ENCODE measurements around the gene CAPN14.

The CAPN14 gene

GRCh38 chr2:31161637-31162036 lies 55.7 kb downstream of the CAPN14 start:
- no peaks in the 10 kb centered on the region for H3K36me3 Mint-ChIP-seq (ENCODE audit: low read depth)
- no peak overlapping the region for H3K27ac Mint-ChIP-seq
- H3K9me3 Mint-ChIP-seq, result no peaks in the 10 kb centered on the region
- H3K4me3 Mint-ChIP-seq, result no peak overlapping the region
- H3K27me3 Mint-ChIP-seq (ENCODE audit: low read depth), result peaks cover 20% of the 10 kb centered on the region
- TF ChIP-seq CTCF (IDR thresholded peaks at IDR 0.05; ENCODE audit: unreplicated experiment in 3 of 3), result no peak
- H3K4me1 Mint-ChIP-seq, result no peaks in the 10 kb centered on the region

GRCh38 chr2:31151501-31151900 lies 65.8 kb downstream of the CAPN14 start:
- no peak overlapping the region for H3K27ac Mint-ChIP-seq
- H3K36me3 Mint-ChIP-seq (ENCODE audit: low read depth), result no peaks in the 10 kb centered on the region
- H3K9me3 Mint-ChIP-seq, result peaks cover 2% of the 10 kb centered on the region
- H3K4me3 Mint-ChIP-seq, result no peak overlapping the region
- H3K4me1 Mint-ChIP-seq, result no peaks in the 10 kb centered on the region
- peaks cover 29% of the 10 kb centered on the region for H3K27me3 Mint-ChIP-seq (ENCODE audit: low read depth)
- TF ChIP-seq CTCF (IDR thresholded peaks at IDR 0.05; ENCODE audit: unreplicated experiment in 3 of 3), result no peak

GRCh38 chr2:31150120-31150670 lies 67.1 kb downstream of the CAPN14 start:
- Mint-ChIP-seq H3K4me1 (no peaks in the 10 kb centered on the region), H3K27me3 (ENCODE audit: low read depth) (peaks cover 24% of the 10 kb centered on the region), H3K4me3 (no peak overlapping the region), H3K27ac (no peak overlapping the region), H3K36me3 (ENCODE audit: low read depth) (no peaks in the 10 kb centered on the region), H3K9me3 (no peaks in the 10 kb centered on the region)
- TF ChIP-seq CTCF (IDR thresholded peaks at IDR 0.05; ENCODE audit: unreplicated experiment in 3 of 3), result no peak

- Mint-ChIP-seq H3K27ac (no peak overlapping the region), H3K4me3 (no peak overlapping the region), H3K9me3 (no peaks in the 10 kb centered on the region), H3K4me1 (no peaks in the 10 kb centered on the region), H3K36me3 (ENCODE audit: low read depth) (no peaks in the 10 kb centered on the region), H3K27me3 (ENCODE audit: low read depth) (peaks cover 34% of the 10 kb centered on the region)
- TF ChIP-seq CTCF (IDR thresholded peaks at IDR 0.05; ENCODE audit: unreplicated experiment in 3 of 3), result no peak
Measured at GRCh38 chr2:31148514-31148913, 68.8 kb downstream of the CAPN14 start.

- H3K36me3 Mint-ChIP-seq (ENCODE audit: low read depth), result no peaks in the 10 kb centered on the region
- H3K4me3 Mint-ChIP-seq, result no peak overlapping the region
- H3K27ac Mint-ChIP-seq, result no peak overlapping the region
- no peak for TF ChIP-seq CTCF (IDR thresholded peaks at IDR 0.05; ENCODE audit: unreplicated experiment in 3 of 3)
- H3K4me1 Mint-ChIP-seq, result no peaks in the 10 kb centered on the region
- H3K9me3 Mint-ChIP-seq, result no peaks in the 10 kb centered on the region
- peaks cover 42% of the 10 kb centered on the region for H3K27me3 Mint-ChIP-seq (ENCODE audit: low read depth)
Measured at GRCh38 chr2:31147645-31148044, 69.7 kb downstream of the CAPN14 start.

GRCh38 chr2:31142110-31142509 lies 75.2 kb downstream of the CAPN14 start:
- Mint-ChIP-seq H3K36me3 (ENCODE audit: low read depth) (no peaks in the 10 kb centered on the region), H3K4me3 (no peak overlapping the region), H3K27me3 (ENCODE audit: low read depth) (peaks cover 74% of the 10 kb centered on the region), H3K27ac (no peak overlapping the region), H3K9me3 (peaks cover under 1% of the 10 kb centered on the region), H3K4me1 (peaks cover 2% of the 10 kb centered on the region)
- no peak for TF ChIP-seq CTCF (IDR thresholded peaks at IDR 0.05; ENCODE audit: unreplicated experiment in 3 of 3)
